GM13977 (cell line): ENCODE measurements around the gene NACC1.

ENCODE experiments used
- DNase-seq: peaks from one replicate; pipeline ENCODE4 v3.0.0; 2012; ENCODE audit warnings: low spot score
- CTCF ChIP-seq: IDR thresholded peaks from 2 replicates; pipeline ENCODE4 v1.5.1; 2012; ENCODE audit warnings: mild to moderate bottlenecking, control low read depth; ENCODE audit not compliant: insufficient read depth; ENCODE audit errors: extremely low read depth, missing control alignments
- in situ Hi-C: fragments of 300-500 bp; cut with MboI; formaldehyde crosslinking; loops from one replicate; pipeline ENCODE4 v1.12.0; 2022; ENCODE audit warnings: low sequenced_read_pairs, low pct_unique_long_range_greater_than_20kb, mixed read lengths, inconsistent platforms; ENCODE audit not compliant: unreplicated experiment

The NACC1 gene

DNA sequence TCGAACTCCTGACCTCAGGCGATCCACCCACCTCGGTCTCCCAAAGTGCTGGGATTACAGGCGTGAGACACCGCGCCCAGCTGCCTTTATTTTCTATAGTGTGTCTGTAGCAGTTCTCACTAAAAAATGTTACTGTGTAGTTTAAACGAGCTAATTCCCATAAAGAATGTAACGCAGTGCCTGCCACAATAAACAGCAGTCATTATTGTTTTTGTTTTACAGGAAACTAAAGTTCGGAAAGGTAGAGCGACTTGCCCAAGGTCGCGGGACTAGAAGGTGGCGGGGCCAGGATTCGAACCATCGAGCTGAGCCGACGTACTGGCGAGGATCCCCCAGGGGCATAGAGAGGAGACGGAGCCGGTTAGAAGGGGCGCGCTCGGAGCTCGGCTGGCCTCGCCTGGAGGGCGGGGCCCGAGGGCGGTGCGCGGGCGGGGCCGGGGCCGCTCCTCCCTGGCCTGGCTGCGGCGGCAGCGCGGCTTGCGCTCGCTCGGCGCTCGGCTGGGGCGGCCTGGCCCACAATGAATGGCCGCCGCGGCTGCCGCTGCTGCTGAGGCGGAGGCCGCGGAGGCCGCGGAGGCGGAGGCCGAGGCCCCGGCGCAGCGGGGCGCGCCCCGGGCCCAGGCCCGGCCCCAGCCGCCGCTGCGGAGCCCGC, at the start of gene NACC1:
Gene NACC1 (plus strand): TSS at position 493 of the 652 bp plus-strand sequence. CDS start 16,944 bp downstream, outside the sequence.
- peak; percentile 99 for DNase-seq
- in situ Hi-C loops, result no loop called here

GRCh38 chr19:13069415-13070359, 48.4 kb upstream of the NACC1 start:
- in situ Hi-C loops, result no loop called here
- TF ChIP-seq CTCF, result no peak
- no peak for DNase-seq

More for the DNA sequence above, at the start of gene NACC1:
- TF ChIP-seq CTCF, result no peak

GRCh38 chr19:13070425-13071140, 47.5 kb upstream of the NACC1 start:
- in situ Hi-C loops, result no loop called here
- DNase-seq, result no peak

GRCh38 chr19:13071444-13072187, 46.4 kb upstream of the NACC1 start:
- in situ Hi-C loops, result no loop called here
- DNase-seq, result no peak
- no peak for TF ChIP-seq CTCF

More at GRCh38 chr19:13070425-13071140, 47.5 kb upstream of the NACC1 start:
- no peak for TF ChIP-seq CTCF

DNA sequence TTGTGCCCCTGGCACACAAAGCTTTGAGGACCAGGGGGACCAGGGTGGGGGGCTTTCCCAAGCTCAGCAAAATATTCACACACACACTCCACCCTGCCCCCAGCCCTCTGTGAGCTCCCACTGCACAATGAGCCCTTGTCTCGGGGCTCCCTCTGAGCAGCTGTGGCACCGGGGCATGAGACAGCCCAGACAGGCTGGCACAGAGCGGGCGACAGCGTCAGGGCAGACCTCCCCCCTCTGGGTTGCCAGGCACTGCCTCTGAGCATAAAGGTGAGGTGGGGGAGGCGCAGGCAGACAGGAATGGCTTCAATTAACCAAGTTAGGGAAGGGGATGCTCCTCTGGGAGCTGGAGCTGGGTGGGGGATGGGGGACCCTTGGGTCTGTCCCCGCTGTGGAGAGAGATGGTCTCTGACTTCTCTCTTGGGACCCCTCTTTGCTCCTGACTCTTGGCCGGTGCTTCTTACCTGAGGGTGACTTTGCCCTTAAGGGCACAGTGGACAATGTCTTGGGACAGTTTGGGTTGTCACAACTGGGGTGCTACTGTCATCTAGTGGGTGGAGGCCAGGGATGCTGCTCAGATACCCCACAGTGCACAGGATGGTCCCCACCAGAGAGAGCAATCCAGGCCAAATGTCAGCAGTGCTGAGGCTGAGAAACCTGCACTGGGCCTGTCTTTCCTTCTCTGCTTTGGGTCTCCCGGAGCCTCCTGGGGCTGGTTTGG, 45.7 kb upstream of the NACC1 start:
- in situ Hi-C loops, result no loop called here
- no peak for DNase-seq
- peak; percentile 5 for TF ChIP-seq CTCF
